ENCODE data around the gene MSI2.

DNA sequence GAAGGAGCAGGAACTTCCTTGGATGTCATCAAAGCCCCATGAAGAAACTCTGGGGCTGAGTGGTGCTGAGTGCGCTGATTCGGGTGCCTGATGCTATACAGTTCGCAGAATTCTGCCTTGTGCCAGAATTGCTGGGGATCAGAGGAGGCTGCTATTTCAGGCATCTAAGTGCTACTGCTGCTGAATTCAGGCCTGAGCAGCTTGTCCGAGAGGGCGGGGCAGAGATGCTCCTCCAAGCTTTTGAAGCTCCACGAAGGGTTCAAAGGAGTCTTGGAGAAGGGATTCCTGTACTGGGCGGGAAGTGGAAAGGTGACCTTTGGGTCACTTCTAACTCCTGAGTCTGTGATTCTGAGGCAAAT lies 260.9 kb downstream of the MSI2 start:
- TF ChIP-seq YY1 (IDR thresholded peaks at IDR 0.05; ENCODE audit: borderline replicate concordance in 1 of 3, control insufficient read depth in 1 of 3, extremely low read depth in 1 of 3, insufficient read depth in 3 of 3, insufficient read length in 1 of 3, insufficient replicate concordance in 2 of 3, low read depth in 1 of 3, low read length in 2 of 3) (no peak), EGR1 (conservative IDR thresholded peaks at IDR 0.05) (no peak), NCOR1 (IDR thresholded peaks at IDR 0.05) (no peak), EZH2 (IDR thresholded peaks at IDR 0.05; ENCODE audit: borderline replicate concordance, low read depth, low read length) (no peak), ATF7 (IDR thresholded peaks at IDR 0.05) (no peak), FOXA3 (CRISPR knock-in tag; conservative IDR thresholded peaks at IDR 0.05 in 1 of 2, IDR thresholded peaks at IDR 0.05 in 1 of 2) (no peak), LEF1 (IDR thresholded peaks at IDR 0.05) (no peak), ZNF384 (IDR thresholded peaks at IDR 0.05; ENCODE audit: low read depth, low read length) (no peak), CHD2 (IDR thresholded peaks at IDR 0.05; ENCODE audit: low read depth, low read length) (no peak), NFE2L1 (tag; IDR thresholded peaks at IDR 0.05; ENCODE audit: borderline replicate concordance, low read depth) (no peak), BRCA1 (IDR thresholded peaks at IDR 0.05) (no peak), BRCA1 (CRISPR knock-in tag; IDR thresholded peaks at IDR 0.05) (no peak)
- TF ChIP-seq, protein P1, sequence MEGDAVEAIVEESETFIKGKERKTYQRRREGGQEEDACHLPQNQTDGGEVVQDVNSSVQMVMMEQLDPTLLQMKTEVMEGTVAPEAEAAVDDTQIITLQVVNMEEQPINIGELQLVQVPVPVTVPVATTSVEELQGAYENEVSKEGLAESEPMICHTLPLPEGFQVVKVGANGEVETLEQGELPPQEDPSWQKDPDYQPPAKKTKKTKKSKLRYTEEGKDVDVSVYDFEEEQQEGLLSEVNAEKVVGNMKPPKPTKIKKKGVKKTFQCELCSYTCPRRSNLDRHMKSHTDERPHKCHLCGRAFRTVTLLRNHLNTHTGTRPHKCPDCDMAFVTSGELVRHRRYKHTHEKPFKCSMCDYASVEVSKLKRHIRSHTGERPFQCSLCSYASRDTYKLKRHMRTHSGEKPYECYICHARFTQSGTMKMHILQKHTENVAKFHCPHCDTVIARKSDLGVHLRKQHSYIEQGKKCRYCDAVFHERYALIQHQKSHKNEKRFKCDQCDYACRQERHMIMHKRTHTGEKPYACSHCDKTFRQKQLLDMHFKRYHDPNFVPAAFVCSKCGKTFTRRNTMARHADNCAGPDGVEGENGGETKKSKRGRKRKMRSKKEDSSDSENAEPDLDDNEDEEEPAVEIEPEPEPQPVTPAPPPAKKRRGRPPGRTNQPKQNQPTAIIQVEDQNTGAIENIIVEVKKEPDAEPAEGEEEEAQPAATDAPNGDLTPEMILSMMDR (IDR thresholded peaks at IDR 0.05 in 2 of 3, conservative IDR thresholded peaks at IDR 0.05 in 1 of 3; ENCODE audit: insufficient read depth in 2 of 3, low read depth in 1 of 3, low read length in 3 of 3): no peak

Measured in K562 (cell line).